Ishikawa (cell line): ENCODE results near the gene CDH10.

Experiments used
- CEBPB ChIP-seq: IDR thresholded peaks from 2 replicates; pipeline ENCODE4 v1.6.1; 2012
- CREB1 ChIP-seq: IDR thresholded peaks from 2 replicates; pipeline ENCODE4 v1.6.1; 2012; ENCODE audit warnings: low read depth
- EGR1 ChIP-seq: IDR thresholded peaks from 2 replicates; pipeline ENCODE4 v1.6.1; 2012
- EP300 ChIP-seq: IDR thresholded peaks from 2 replicates; pipeline ENCODE4 v1.6.1; 2012; ENCODE audit warnings: borderline replicate concordance
- FOXM1 ChIP-seq: IDR thresholded peaks from 2 replicates; pipeline ENCODE4 v1.6.1; 2012; ENCODE audit warnings: low read depth, borderline replicate concordance
- MAX ChIP-seq: IDR thresholded peaks from 2 replicates; pipeline ENCODE4 v1.6.1; 2012
- NFIC ChIP-seq: IDR thresholded peaks from 2 replicates; pipeline ENCODE4 v1.6.1; 2012
- RAD21 ChIP-seq: IDR thresholded peaks from 2 replicates; pipeline ENCODE4 v1.6.1; 2012; ENCODE audit warnings: low read depth
- TAF1 ChIP-seq: IDR thresholded peaks from 2 replicates; pipeline ENCODE4 v1.6.1; 2012; ENCODE audit warnings: low read depth, mild to moderate bottlenecking
- TCF12 ChIP-seq: IDR thresholded peaks from 2 replicates; pipeline ENCODE4 v1.6.1; 2012; ENCODE audit warnings: low read depth
- TEAD4 ChIP-seq: IDR thresholded peaks from 2 replicates; pipeline ENCODE4 v1.6.1; 2012
- USF1 ChIP-seq: IDR thresholded peaks from 2 replicates; pipeline ENCODE4 v1.6.1; 2012
- YY1 ChIP-seq: IDR thresholded peaks from 2 replicates; pipeline ENCODE4 v1.6.1; 2012; ENCODE audit warnings: low read depth
- ZBTB7A ChIP-seq: IDR thresholded peaks from 2 replicates; pipeline ENCODE4 v1.6.1; 2012; ENCODE audit warnings: low read depth
- TF ChIP-seq, protein P1 (sequence below): IDR thresholded peaks from 2 replicates; pipeline ENCODE4 v1.6.1; 2012; ENCODE audit warnings: low read depth, mild to moderate bottlenecking

The CDH10 gene

GRCh38 chr5:24630918-24631317 is 13.9 kb downstream of the CDH10 start:
- TF ChIP-seq USF1 (no peak), CREB1 (no peak), EGR1 (no peak), YY1 (no peak), ZBTB7A (no peak), RAD21 (no peak), CEBPB (no peak), EP300 (no peak), FOXM1 (no peak), TCF12 (no peak), TAF1 (no peak), TEAD4 (no peak), MAX (no peak), NFIC (no peak)
- TF ChIP-seq, protein P1, sequence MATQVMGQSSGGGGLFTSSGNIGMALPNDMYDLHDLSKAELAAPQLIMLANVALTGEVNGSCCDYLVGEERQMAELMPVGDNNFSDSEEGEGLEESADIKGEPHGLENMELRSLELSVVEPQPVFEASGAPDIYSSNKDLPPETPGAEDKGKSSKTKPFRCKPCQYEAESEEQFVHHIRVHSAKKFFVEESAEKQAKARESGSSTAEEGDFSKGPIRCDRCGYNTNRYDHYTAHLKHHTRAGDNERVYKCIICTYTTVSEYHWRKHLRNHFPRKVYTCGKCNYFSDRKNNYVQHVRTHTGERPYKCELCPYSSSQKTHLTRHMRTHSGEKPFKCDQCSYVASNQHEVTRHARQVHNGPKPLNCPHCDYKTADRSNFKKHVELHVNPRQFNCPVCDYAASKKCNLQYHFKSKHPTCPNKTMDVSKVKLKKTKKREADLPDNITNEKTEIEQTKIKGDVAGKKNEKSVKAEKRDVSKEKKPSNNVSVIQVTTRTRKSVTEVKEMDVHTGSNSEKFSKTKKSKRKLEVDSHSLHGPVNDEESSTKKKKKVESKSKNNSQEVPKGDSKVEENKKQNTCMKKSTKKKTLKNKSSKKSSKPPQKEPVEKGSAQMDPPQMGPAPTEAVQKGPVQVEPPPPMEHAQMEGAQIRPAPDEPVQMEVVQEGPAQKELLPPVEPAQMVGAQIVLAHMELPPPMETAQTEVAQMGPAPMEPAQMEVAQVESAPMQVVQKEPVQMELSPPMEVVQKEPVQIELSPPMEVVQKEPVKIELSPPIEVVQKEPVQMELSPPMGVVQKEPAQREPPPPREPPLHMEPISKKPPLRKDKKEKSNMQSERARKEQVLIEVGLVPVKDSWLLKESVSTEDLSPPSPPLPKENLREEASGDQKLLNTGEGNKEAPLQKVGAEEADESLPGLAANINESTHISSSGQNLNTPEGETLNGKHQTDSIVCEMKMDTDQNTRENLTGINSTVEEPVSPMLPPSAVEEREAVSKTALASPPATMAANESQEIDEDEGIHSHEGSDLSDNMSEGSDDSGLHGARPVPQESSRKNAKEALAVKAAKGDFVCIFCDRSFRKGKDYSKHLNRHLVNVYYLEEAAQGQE: no peak

DNA sequence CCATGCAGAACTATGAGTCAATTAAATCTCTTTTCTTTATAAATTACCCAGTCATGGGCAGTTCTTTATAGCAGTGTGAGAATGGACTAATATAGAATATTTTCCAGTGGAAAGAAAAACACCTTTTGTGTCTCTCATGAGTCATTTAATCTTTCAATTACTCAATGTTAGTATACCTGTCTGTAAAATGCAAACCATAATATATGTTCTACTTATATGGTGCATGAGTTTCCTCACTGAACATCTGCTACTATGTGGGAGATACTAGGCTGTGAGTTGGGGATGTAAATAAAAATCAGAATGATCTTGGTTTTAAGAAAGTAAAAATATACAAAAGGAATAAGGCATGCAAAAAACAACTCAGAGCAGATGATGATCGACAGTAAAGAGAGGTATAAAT is 15.0 kb downstream of the CDH10 start:
- TF ChIP-seq CEBPB (no peak), ZBTB7A (no peak)

DNA sequence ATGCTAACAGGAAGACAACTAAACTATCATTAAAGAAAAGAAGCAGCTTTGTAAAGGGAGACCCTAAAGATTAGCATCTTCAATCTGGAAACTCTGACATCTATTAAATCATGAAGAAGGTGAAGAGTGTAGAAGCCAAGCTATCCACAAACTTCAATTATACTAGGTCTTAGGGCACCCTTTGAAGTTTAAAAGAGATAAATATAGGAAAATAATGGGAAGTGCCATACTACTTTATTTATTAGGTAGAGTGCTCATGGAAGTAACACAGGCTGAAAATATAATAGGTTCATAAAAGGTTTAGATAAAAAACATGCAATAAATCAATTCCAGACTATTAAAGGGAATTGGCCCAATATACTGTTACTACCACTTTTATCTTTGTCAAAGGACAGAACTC is 19.9 kb downstream of the CDH10 start:
- TF ChIP-seq CREB1 (no peak), FOXM1 (no peak), RAD21 (no peak), NFIC (no peak), EP300 (no peak), TCF12 (no peak), TAF1 (no peak)
- TF ChIP-seq, protein P1: no peak

- TF ChIP-seq CREB1 (no peak), TCF12 (no peak), TAF1 (no peak), FOXM1 (no peak), NFIC (no peak), EP300 (no peak), ZBTB7A (no peak), USF1 (no peak)
- TF ChIP-seq, protein P1: no peak
Observed at GRCh38 chr5:24623624-24624023, 21.2 kb downstream of the CDH10 start.

DNA sequence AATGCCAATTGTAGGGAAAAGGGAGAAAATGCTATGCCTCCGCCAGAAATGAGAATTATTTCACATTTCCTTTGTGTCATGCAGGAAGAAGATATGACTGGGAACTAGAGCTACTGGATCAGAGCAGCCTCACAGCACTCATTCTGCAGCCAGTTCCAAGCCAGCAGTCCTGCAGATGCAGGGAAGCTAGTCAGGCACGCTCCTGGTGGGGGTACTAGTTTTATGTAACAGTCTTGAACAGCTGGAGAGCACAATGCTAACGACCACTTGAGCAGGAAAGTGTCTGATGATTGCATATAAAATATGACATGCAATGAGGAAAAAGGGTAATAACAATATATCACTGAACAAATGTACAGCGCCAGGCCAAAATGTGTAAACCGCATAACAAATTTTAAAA is 21.7 kb downstream of the CDH10 start:
- TF ChIP-seq ZBTB7A (no peak), FOXM1 (no peak), CEBPB (no peak), CREB1 (no peak), MAX (no peak), TAF1 (no peak), YY1 (no peak), EGR1 (no peak)
- TF ChIP-seq, protein P1: no peak
